HCT116 (cell line): ENCODE results near the gene FARP1. TPM values are rescaled to one million over a fixed set of nuclear protein-coding genes. Genes with fewer than 3 reads are reported as not detected.

ENCODE experiments used
- ATAC-seq: fragments of 200-7000 bp; cut with Tn5 transposase; 2 replicates; pipeline ENCODE4 v1.9.1; 2020; ENCODE audit warnings: mild to moderate bottlenecking, moderate library complexity
- BruUV-seq: library from RNA; stranded (reverse); fragments of 400-500 nt; replicated peaks from 2 replicates; lab custom pipeline; 2021; lab: Mats Ljungman, UMichigan
- CTCF ChIA-PET: fragments of 300-600 bp; sonication (Branson Sonifier 250); formaldehyde crosslinking; loops from one replicate; lab custom pipeline; 2021; ENCODE audit warnings: antibody characterized with exemption; lab: Charles Lee
- POLR2A ChIA-PET: fragments of 300-600, 350-600 bp; sonication (Branson Sonifier 250); formaldehyde crosslinking; loops from one replicate; lab custom pipeline; 2021; ENCODE audit warnings: antibody characterized with exemption; lab: Charles Lee
- RAD21 ChIA-PET, 2 experiments: fragments of 300-600 bp; sonication (Branson Sonifier 250); formaldehyde crosslinking; loops; one replicate each; lab custom pipeline; 2023; ENCODE audit warnings: low total read pairs in 2 of 2; ENCODE audit not compliant: uncharacterized antibody in 2 of 2, unreplicated experiment in 2 of 2, low non-redundant PET in 1 of 2; lab: Charles Lee
- DNase-seq: peaks from one replicate; pipeline ENCODE4 v3.0.0-alpha.2; 2010; ENCODE audit warnings: low read depth, low spot score
- H2AFZ ChIP-seq: fragments of 200-600 bp; shearing (Covaris generic), sonication (generic); 2 replicates; pipeline ENCODE4 v1.6.1; 2017; ENCODE audit warnings: low read depth, mixed run types, mixed read lengths, antibody characterized with exemption, low read length; ENCODE audit not compliant: poor library complexity, severe bottlenecking
- H3K27ac ChIP-seq: 2 replicates; pipeline ENCODE4 v1.5.1; 2012; ENCODE audit warnings: low read depth, low read length
- H3K27me3 ChIP-seq: fragments of 200-600 bp; sonication (generic); 2 replicates; pipeline ENCODE4 v1.6.1; 2016; ENCODE audit warnings: mixed run types, low read length, mixed read lengths; ENCODE audit not compliant: insufficient read depth
- H3K36me3 ChIP-seq, 2 experiments: fragments of 200-500 bp in 1 of 2; fragments of 200-600 bp in 1 of 2; sonication (Bioruptor generic) in 1 of 2; sonication (generic) in 1 of 2; 2 replicates each; pipeline versions ENCODE4 v1.5.1 to v1.6.1; 2014 to 2016; ENCODE audit warnings: low read length in 2 of 2, inconsistent platforms in 1 of 2, mixed read lengths in 1 of 2, mixed run types in 1 of 2; ENCODE audit not compliant: insufficient read depth in 2 of 2, control insufficient read depth in 1 of 2
- H3K4me1 ChIP-seq, 2 experiments: fragments of 200-600 bp in 1 of 2; sonication (generic) in 1 of 2; 2 replicates each; pipeline versions ENCODE4 v1.5.1 to v1.6.1; 2012 to 2017; ENCODE audit warnings: low read length in 2 of 2, inconsistent platforms in 1 of 2, mild to moderate bottlenecking in 1 of 2, mixed read lengths in 1 of 2, mixed run types in 1 of 2, moderate library complexity in 1 of 2; ENCODE audit not compliant: insufficient read depth in 2 of 2, control insufficient read depth in 1 of 2
- H3K4me2 ChIP-seq: fragments of 200-600 bp; sonication (generic); 2 replicates; pipeline ENCODE4 v1.6.1; 2017; ENCODE audit warnings: mixed run types, low read length, mixed read lengths
- H3K4me3 ChIP-seq, 2 experiments: fragments of 200-600 bp in 1 of 2; sonication (generic) in 1 of 2; replicated peaks in 1 of 2; 2 replicates each; pipeline ENCODE4 v1.5.1; 2011 to 2016; ENCODE audit warnings: low read length in 2 of 2, control low read depth in 1 of 2, low read depth in 1 of 2, mild to moderate bottlenecking in 1 of 2, mixed read lengths in 1 of 2, mixed run types in 1 of 2
- H3K79me2 ChIP-seq: fragments of 200-600 bp; sonication (generic); 2 replicates; pipeline ENCODE4 v1.6.1; 2017; ENCODE audit warnings: mild to moderate bottlenecking, mixed run types, low read length, moderate library complexity, mixed read lengths; ENCODE audit not compliant: insufficient read depth
- H3K9ac ChIP-seq: fragments of 200-600 bp; sonication (generic); 2 replicates; pipeline ENCODE4 v1.6.1; 2016; ENCODE audit warnings: low read length, mixed read lengths
- H3K9me2 ChIP-seq: fragments of 200-600 bp; sonication (generic), shearing (Covaris generic); 2 replicates; pipeline ENCODE4 v1.6.1; 2017; ENCODE audit warnings: mixed run types, mild to moderate bottlenecking, moderate library complexity; ENCODE audit not compliant: insufficient read depth
- H3K9me3 ChIP-seq, 2 experiments: fragments of 200-500 bp in 1 of 2; fragments of 200-600 bp in 1 of 2; sonication (Bioruptor generic) in 1 of 2; sonication (generic) in 1 of 2; 2 replicates each; pipeline ENCODE4 v1.6.1; 2014 to 2017; ENCODE audit warnings: low read length in 2 of 2, mixed read lengths in 2 of 2, inconsistent platforms in 1 of 2, low read depth in 1 of 2, mild to moderate bottlenecking in 1 of 2, mixed run types in 1 of 2, moderate library complexity in 1 of 2; ENCODE audit not compliant: control insufficient read depth in 1 of 2, insufficient read depth in 1 of 2
- H4K20me1 ChIP-seq: fragments of 200-600 bp; sonication (generic), shearing (Covaris generic); 2 replicates; pipeline ENCODE4 v1.6.1; 2017; ENCODE audit warnings: mixed run types, mild to moderate bottlenecking, moderate library complexity; ENCODE audit not compliant: insufficient read depth
- CBX3 ChIP-seq: IDR thresholded peaks from 2 replicates; pipeline ENCODE4 v1.6.1; 2012; ENCODE audit warnings: low read depth
- CEBPB ChIP-seq: IDR thresholded peaks from 2 replicates; pipeline ENCODE4 v1.6.1; 2012; ENCODE audit warnings: low read depth
- ELF1 ChIP-seq: IDR thresholded peaks from 2 replicates; pipeline ENCODE4 v1.6.1; 2012; ENCODE audit warnings: low read depth, borderline replicate concordance
- EZH2 ChIP-seq: fragments of 200-600 bp; sonication (generic); IDR thresholded peaks from 2 replicates; pipeline ENCODE4 v1.6.1; 2017; ENCODE audit warnings: antibody characterized with exemption, mixed run types
- FOSL1 ChIP-seq: IDR thresholded peaks from 2 replicates; pipeline ENCODE4 v1.6.1; 2012; ENCODE audit warnings: low read depth
- POLR2A ChIP-seq: IDR thresholded peaks from 2 replicates; pipeline ENCODE4 v1.7.0; 2011; ENCODE audit warnings: borderline replicate concordance; ENCODE audit not compliant: insufficient read depth, insufficient read length; ENCODE audit errors: extremely low read depth
- POLR2AphosphoS5 ChIP-seq: IDR thresholded peaks from 2 replicates; pipeline ENCODE4 v1.6.1; 2011; ENCODE audit warnings: mild to moderate bottlenecking, low read depth, low read length, moderate library complexity
- RAD21 ChIP-seq: IDR thresholded peaks from 2 replicates; pipeline ENCODE4 v1.6.1; 2012; ENCODE audit warnings: low read depth, mild to moderate bottlenecking
- SIN3A ChIP-seq: IDR thresholded peaks from 2 replicates; pipeline ENCODE4 v1.6.1; 2012; ENCODE audit warnings: low read depth
- SP1 ChIP-seq: IDR thresholded peaks from 2 replicates; pipeline ENCODE4 v1.6.1; 2012; ENCODE audit warnings: low read depth
- TCF7L2 ChIP-seq: IDR thresholded peaks from 2 replicates; pipeline ENCODE4 v1.7.0; 2011; ENCODE audit warnings: borderline replicate concordance, inconsistent platforms; ENCODE audit not compliant: insufficient read depth, insufficient read length; ENCODE audit errors: extremely low read depth
- ZNF274 ChIP-seq: fragments of 200-500 bp; sonication (Bioruptor generic); IDR thresholded peaks from 2 replicates; pipeline ENCODE4 v1.6.1; 2014; ENCODE audit warnings: mild to moderate bottlenecking, low read depth, low read length, inconsistent platforms
- intact Hi-C: fragments of 100-400 bp; cut with micrococcal nuclease; formaldehyde crosslinking; loops from 2 replicates; pipeline ENCODE4 v1.10.0; 2022
- total RNA-seq: library from RNA; stranded (reverse); gene quantifications from one replicate; pipeline ENCODE4 v1.2.1, GENCODE V29; 2021; ENCODE audit not compliant: unreplicated experiment
- TF ChIP-seq, protein P1 (sequence below): IDR thresholded peaks from 2 replicates; pipeline ENCODE4 v1.6.1; 2011; ENCODE audit warnings: mild to moderate bottlenecking, low read length, moderate library complexity; ENCODE audit not compliant: insufficient replicate concordance; ENCODE audit errors: extremely low read depth
- TF ChIP-seq, protein P2 (sequence below): IDR thresholded peaks from 2 replicates; pipeline ENCODE4 v1.6.1; 2012
- TF ChIP-seq, protein P3 (sequence below), 3 experiments: fragments of 200-600 bp in 1 of 3; sonication (generic) in 1 of 3; IDR thresholded peaks in 2 of 3; conservative IDR thresholded peaks in 1 of 3; 2 replicates each; pipeline ENCODE4 v1.5.1; 2012 to 2017; ENCODE audit warnings: low read depth in 2 of 3, low read length in 2 of 3, antibody characterized with exemption in 1 of 3, borderline replicate concordance in 1 of 3, control low read depth in 1 of 3, mild to moderate bottlenecking in 1 of 3, mixed read lengths in 1 of 3, mixed run types in 1 of 3, moderate library complexity in 1 of 3; ENCODE audit not compliant: insufficient read depth in 1 of 3
- TF ChIP-seq, protein P4 (sequence below): IDR thresholded peaks from 2 replicates; pipeline ENCODE4 v1.6.1; 2012

The FARP1 gene
- total RNA-seq, 1 experiment from 2014 or later = 30.5 TPM

DNA sequence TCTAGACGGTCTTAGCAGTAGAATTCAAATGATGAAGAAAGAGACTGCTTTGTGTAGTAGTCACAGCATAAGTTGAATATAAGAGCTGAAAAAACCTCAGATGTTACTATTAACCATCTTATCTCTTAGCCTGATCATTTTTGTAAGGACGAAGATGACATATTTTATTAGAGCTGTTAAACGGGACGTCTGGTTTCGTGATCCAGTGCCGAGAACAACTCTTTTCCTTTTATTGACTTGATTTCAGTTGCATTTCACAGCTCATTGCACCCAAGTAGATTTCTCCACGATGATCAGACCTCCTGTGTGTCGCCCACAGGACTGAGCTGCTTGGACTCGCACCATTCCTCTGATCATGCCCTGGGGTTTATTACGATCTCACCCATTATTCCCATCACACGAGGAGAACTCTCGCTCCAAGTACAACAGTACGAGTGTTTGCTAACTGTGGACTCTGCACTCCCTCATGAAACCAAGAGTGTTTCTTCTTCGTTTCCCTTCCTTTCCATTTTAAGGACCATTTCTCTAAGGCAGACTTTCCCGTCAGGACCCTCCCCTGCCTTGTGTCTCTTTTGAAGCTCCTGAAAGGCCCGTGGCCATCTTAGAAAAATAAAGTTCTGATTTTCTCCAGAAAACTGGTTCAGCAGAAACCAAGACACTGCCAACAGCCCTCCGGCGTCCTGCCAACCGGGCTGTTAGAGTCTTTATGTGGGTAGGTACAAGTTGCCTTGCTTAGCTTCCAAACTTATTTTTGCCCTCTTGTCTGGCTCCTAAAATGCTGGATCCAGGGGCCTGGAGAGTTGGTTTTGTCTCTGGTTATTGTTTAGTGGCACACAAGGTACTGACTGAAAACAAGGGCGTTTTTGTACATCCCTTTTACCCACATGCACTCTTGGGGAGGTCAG lies 82.4 kb downstream of the FARP1 start (continued):
- TF ChIP-seq RAD21 = no peak
- no peak for TF ChIP-seq SIN3A
- no peak for TF ChIP-seq CEBPB
- no peak for TF ChIP-seq POLR2A
- TF ChIP-seq, protein P1, sequence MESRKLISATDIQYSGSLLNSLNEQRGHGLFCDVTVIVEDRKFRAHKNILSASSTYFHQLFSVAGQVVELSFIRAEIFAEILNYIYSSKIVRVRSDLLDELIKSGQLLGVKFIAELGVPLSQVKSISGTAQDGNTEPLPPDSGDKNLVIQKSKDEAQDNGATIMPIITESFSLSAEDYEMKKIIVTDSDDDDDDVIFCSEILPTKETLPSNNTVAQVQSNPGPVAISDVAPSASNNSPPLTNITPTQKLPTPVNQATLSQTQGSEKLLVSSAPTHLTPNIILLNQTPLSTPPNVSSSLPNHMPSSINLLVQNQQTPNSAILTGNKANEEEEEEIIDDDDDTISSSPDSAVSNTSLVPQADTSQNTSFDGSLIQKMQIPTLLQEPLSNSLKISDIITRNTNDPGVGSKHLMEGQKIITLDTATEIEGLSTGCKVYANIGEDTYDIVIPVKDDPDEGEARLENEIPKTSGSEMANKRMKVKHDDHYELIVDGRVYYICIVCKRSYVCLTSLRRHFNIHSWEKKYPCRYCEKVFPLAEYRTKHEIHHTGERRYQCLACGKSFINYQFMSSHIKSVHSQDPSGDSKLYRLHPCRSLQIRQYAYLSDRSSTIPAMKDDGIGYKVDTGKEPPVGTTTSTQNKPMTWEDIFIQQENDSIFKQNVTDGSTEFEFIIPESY = no peak
- TF ChIP-seq, all 23 proteins: peak for 0

DNA sequence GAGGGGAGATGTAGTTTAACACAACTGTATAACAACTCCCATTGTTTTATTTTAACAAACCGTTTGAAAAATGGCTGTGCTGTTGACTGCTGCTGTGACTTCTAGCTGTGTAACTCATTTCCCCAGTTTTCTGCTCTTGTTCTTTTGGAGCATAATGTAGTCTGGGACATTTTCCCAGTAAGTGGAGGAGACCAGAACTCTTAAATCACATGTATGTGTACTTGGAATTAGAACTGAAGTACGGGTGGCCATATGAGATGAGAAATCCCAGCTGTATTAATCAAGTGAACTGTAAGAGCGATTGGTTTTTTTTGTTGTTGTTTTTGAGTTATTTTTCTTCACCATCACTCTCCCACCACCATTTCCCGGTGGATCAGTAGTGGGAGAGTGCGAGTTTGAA lies 83.6 kb downstream of the FARP1 start:
- RAD21 ChIA-PET = no interaction called here
- no TSS peak for BruUV-seq
- no peaks in the 10 kb centered on the region for H3K4me1 ChIP-seq
- no peaks in the 10 kb centered on the region for H3K36me3 ChIP-seq
- no peak overlapping the region for H3K27ac ChIP-seq
- no peak overlapping the region for H2AFZ ChIP-seq
- no peaks in the 10 kb centered on the region for H3K27me3 ChIP-seq
- no peak overlapping the region for H3K4me3 ChIP-seq
- intact Hi-C loops = no loop called here
- no peak overlapping the region for H3K4me2 ChIP-seq
- no peaks in the 10 kb centered on the region for H3K9me2 ChIP-seq
- ATAC-seq (no peak), DNase-seq (no peak)
- CTCF ChIA-PET = no interaction called here
- H3K9ac ChIP-seq = no peak overlapping the region
- no peaks in the 10 kb centered on the region for H3K79me2 ChIP-seq
- H3K9me3 ChIP-seq = no peaks in the 10 kb centered on the region
- POLR2A ChIA-PET = no interaction called here
- no peaks in the 10 kb centered on the region for H4K20me1 ChIP-seq
- TF ChIP-seq, protein P2, sequence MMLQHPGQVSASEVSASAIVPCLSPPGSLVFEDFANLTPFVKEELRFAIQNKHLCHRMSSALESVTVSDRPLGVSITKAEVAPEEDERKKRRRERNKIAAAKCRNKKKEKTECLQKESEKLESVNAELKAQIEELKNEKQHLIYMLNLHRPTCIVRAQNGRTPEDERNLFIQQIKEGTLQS = no peak
- TF ChIP-seq, protein P1 = no peak
- TF ChIP-seq SP1 (no peak), TCF7L2 (no peak), ELF1 (no peak), FOSL1 (no peak), SIN3A (no peak), EZH2 (no peak), CEBPB (no peak), ZNF274 (no peak), CBX3 (no peak), RAD21 (no peak), POLR2AphosphoS5 (no peak)
- TF ChIP-seq, protein P3, sequence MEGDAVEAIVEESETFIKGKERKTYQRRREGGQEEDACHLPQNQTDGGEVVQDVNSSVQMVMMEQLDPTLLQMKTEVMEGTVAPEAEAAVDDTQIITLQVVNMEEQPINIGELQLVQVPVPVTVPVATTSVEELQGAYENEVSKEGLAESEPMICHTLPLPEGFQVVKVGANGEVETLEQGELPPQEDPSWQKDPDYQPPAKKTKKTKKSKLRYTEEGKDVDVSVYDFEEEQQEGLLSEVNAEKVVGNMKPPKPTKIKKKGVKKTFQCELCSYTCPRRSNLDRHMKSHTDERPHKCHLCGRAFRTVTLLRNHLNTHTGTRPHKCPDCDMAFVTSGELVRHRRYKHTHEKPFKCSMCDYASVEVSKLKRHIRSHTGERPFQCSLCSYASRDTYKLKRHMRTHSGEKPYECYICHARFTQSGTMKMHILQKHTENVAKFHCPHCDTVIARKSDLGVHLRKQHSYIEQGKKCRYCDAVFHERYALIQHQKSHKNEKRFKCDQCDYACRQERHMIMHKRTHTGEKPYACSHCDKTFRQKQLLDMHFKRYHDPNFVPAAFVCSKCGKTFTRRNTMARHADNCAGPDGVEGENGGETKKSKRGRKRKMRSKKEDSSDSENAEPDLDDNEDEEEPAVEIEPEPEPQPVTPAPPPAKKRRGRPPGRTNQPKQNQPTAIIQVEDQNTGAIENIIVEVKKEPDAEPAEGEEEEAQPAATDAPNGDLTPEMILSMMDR (IDR thresholded peaks at IDR 0.05 in 2 of 3, conservative IDR thresholded peaks at IDR 0.05 in 1 of 3; ENCODE audit: borderline replicate concordance in 1 of 3, insufficient read depth in 1 of 3, low read depth in 2 of 3, low read length in 2 of 3) = no peak
- TF ChIP-seq, protein P4, sequence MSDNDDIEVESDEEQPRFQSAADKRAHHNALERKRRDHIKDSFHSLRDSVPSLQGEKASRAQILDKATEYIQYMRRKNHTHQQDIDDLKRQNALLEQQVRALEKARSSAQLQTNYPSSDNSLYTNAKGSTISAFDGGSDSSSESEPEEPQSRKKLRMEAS = no peak
